Measurements from ENCODE around the gene POLA2. TPM values are rescaled to one million over a fixed set of nuclear protein-coding genes. Genes with fewer than 3 reads are reported as not detected.
"Not testable (repeated sequence)": the region's sequence is repeated elsewhere in the genome, so short reads cannot be mapped to it uniquely, and the experiment has no call there.

Gene POLA2
- polyA plus RNA-seq, 2 of the 4 experiments (the other 2 are of a cell fraction): 34.5 to 52.3 TPM

DNA sequence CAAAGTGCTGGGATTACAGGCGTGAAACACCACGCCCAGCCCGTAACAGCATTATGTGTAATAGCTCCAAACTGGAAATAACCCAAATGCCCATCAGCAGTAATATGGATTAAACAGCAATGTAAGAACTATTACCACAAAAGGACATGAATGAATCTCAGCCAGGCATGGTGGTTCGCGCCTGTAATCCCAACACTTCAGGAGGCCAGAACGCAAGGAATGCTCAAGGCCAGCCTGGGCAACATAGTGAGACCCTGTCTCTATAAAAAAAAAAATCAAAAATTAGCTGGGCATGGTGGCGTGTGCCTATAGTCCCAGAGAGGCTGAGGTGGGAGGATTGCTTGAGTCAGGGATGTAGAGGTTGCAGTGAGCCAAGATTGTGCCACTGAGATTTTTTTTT lies 68.8 kb downstream of the POLA2 start:
- no peak for ATAC-seq
- H3K4me2 ChIP-seq: no peak overlapping the region
- TF ChIP-seq TFCP2L1 (CRISPR knock-in tag; IDR thresholded peaks at IDR 0.05) (no peak), EHMT2 (IDR thresholded peaks at IDR 0.05; ENCODE audit: low read depth) (no peak), JUN (IDR thresholded peaks at IDR 0.05) (no peak), HOXB13 (CRISPR knock-in tag; IDR thresholded peaks at IDR 0.05; ENCODE audit: low read depth) (no peak), RFX5 (IDR thresholded peaks at IDR 0.05) (no peak), BHLHE40 (IDR thresholded peaks at IDR 0.05; ENCODE audit: low read depth, low read length) (no peak)
- TF ChIP-seq, protein P1, sequence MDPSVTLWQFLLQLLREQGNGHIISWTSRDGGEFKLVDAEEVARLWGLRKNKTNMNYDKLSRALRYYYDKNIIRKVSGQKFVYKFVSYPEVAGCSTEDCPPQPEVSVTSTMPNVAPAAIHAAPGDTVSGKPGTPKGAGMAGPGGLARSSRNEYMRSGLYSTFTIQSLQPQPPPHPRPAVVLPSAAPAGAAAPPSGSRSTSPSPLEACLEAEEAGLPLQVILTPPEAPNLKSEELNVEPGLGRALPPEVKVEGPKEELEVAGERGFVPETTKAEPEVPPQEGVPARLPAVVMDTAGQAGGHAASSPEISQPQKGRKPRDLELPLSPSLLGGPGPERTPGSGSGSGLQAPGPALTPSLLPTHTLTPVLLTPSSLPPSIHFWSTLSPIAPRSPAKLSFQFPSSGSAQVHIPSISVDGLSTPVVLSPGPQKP (IDR thresholded peaks at IDR 0.05; ENCODE audit: low read depth, low read length): no peak
- no peak overlapping the region for H3K4me3 ChIP-seq
- 85% methylated on average over 7 of the region's 7 CpGs for WGBS (ENCODE audit: missing lambda C conversion rate)
- 0 out of 6 replicates have a peak overlapping the region, but pooled peaks of 1 of the 2 experiments have one; percentile 3 for H3K27ac ChIP-seq
- ChIA-PET POLR2A (interaction anchor here (0.6 to 4.9 kb wide), 8 partner anchors 13 to 141 kb away, joined by 3 to 45 read pairs (median 4); partner anchors contain the start of gene POLA2), CTCF (interaction anchor here (0.8 to 78.3 kb wide), 28 partner anchors 8 to 285 kb away, joined by 3 to 3090 read pairs (median 4); partner anchors contain the start of genes CDC42EP2, FAM89B and POLA2)
- no peak for FAIRE-seq
- no peaks in the 10 kb centered on the region for H3K9me3 ChIP-seq
- peaks cover 14% of the 10 kb centered on the region for H3K4me1 ChIP-seq
- no peak for DNase-seq (ENCODE audit: low read depth in 1 of 2, low spot score in 1 of 2)

DNA sequence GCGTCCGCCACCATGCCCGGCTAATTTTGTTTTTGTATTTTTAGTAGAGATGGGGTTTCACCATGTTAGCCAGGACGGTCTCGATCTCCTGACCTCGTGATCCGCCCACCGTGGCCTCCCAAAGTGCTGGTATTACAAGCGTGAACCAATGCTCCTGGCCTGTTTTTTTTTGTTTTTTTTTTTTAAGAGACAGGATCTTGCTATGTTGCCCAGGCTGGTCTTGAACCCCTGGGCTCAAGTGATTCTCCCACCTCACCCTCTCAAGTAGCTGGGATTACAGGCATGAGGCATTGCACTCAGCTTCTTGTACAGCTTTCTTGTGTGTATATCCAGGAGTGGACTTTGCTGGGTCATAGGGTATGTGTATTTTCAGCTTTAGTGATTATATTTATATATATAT lies 70.8 kb downstream of the POLA2 start:
- not testable (repeated sequence) for H3K27ac ChIP-seq; ATAC-seq; FAIRE-seq; H3K4me3 ChIP-seq; H3K4me2 ChIP-seq; H3K9me3 ChIP-seq; DNase-seq (ENCODE audit: low read depth in 1 of 2, low spot score in 1 of 2)
- ChIA-PET POLR2A (interaction anchor here (1.4 to 4.9 kb wide), 7 partner anchors 17 to 175 kb away, joined by 5 to 45 read pairs (median 11); partner anchors contain the start of genes CDC42EP2, NEAT1 and POLA2), CTCF (interaction anchor here (1.3 to 78.3 kb wide), 8 partner anchors 9 to 178 kb away, joined by 3 to 3090 read pairs (median 8); partner anchors contain the start of genes CDC42EP2, POLA2 and TIGD3)
- 87% methylated on average over 9 of the region's 9 CpGs for WGBS (ENCODE audit: missing lambda C conversion rate)
- peaks cover 14% of the 10 kb centered on the region for H3K4me1 ChIP-seq

DNA sequence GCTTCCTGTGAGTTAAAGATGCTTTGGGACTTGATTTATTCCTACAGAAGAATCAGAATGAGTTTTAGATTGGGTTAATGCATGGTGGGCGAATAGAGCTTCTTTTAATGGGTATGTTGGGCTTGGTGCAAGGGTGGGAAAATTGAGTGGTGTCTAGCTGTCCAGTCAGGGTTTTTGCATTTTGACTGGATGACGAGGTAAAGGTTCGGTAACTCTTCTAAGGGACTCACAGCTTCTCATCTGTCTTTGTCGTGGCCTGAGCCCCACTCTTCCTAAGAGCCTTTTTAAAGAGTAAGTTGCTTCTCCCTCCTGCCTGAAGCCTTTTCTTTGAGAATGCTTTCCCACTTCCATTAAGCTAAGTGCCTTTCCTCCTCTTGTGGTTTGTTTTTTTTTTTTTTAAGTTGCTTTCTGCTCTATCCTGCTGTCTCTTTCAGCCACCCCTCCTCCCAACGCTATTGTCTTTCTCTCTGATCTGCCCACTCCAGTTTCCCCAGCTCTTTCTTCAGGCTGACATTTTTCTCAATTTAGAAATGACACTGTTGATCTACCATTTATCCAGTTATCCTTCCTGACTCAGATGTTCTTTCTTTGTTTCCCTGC lies 73.0 kb downstream of the POLA2 start:
- H3K9me3 ChIP-seq: no peaks in the 10 kb centered on the region
- POLR2A ChIA-PET: interaction anchor here (0.5 kb wide), 1 partner anchor 9 kb away, joined by 3 read pairs; no protein-coding TSS in a partner anchor
- H3K4me3 ChIP-seq: peak overlapping the region; percentile 91
- H3K27ac ChIP-seq: peak overlapping the region; percentile 94
- FAIRE-seq (no peak), ATAC-seq (no peak), DNase-seq (ENCODE audit: low read depth in 1 of 2, low spot score in 1 of 2) (no peak)
- TF ChIP-seq, protein P2, sequence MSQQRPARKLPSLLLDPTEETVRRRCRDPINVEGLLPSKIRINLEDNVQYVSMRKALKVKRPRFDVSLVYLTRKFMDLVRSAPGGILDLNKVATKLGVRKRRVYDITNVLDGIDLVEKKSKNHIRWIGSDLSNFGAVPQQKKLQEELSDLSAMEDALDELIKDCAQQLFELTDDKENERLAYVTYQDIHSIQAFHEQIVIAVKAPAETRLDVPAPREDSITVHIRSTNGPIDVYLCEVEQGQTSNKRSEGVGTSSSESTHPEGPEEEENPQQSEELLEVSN (IDR thresholded peaks at IDR 0.05; ENCODE audit: borderline replicate concordance, low read depth): no peak
- no peak for TF ChIP-seq TP53 (CRISPR knock-in tag; IDR thresholded peaks at IDR 0.05)
- TF ChIP-seq MYC (IDR thresholded peaks at IDR 0.05; ENCODE audit: borderline replicate concordance, low read length): no peak
- TF ChIP-seq CBX2 (IDR thresholded peaks at IDR 0.05; ENCODE audit: borderline replicate concordance, low read depth): no peak
- no peak for TF ChIP-seq JUN (IDR thresholded peaks at IDR 0.05)
- no peak for TF ChIP-seq USF2 (IDR thresholded peaks at IDR 0.05)
- TF ChIP-seq ZC3H11A (IDR thresholded peaks at IDR 0.05): no peak
- TF ChIP-seq, protein P3, sequence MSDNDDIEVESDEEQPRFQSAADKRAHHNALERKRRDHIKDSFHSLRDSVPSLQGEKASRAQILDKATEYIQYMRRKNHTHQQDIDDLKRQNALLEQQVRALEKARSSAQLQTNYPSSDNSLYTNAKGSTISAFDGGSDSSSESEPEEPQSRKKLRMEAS (IDR thresholded peaks at IDR 0.05): no peak
- TF ChIP-seq KDM1A (IDR thresholded peaks at IDR 0.05; ENCODE audit: low read depth): no peak
- no peak for TF ChIP-seq JUNB (IDR thresholded peaks at IDR 0.05)
- TF ChIP-seq TFCP2L1 (CRISPR knock-in tag; IDR thresholded peaks at IDR 0.05): no peak
- no peak for TF ChIP-seq NPAS2 (CRISPR knock-in tag; IDR thresholded peaks at IDR 0.05; ENCODE audit: borderline replicate concordance)
- TF ChIP-seq FOXS1 (CRISPR knock-in tag; IDR thresholded peaks at IDR 0.05): no peak
- H3K4me2 ChIP-seq: peak overlapping the region; percentile 96
- WGBS (ENCODE audit: missing lambda C conversion rate): 42% methylated on average over 5 of the region's 5 CpGs
- H3K4me1 ChIP-seq: peaks cover 10% of the 10 kb centered on the region
- CTCF ChIA-PET: interaction anchor here (0.7 to 78.3 kb wide), 7 partner anchors 10 to 176 kb away, joined by 3 to 3090 read pairs (median 4); partner anchors contain the start of genes CDC42EP2, POLA2 and TIGD3

All from A549 (cell line).